H1 (cell line): ENCODE results near the gene CDCP1. TPM values are rescaled to one million over a fixed set of nuclear protein-coding genes. Genes with fewer than 3 reads are reported as not detected.

Experiments used
- CTCF ChIA-PET: fragments of 300-600 bp; sonication (Branson Sonifier 250); formaldehyde crosslinking; loops from one replicate; lab custom pipeline; 2021; ENCODE audit not compliant: partially characterized antibody; lab: Charles Lee
- POLR2A ChIA-PET: fragments of 300-600 bp; sonication (Branson Sonifier 250); formaldehyde crosslinking; loops from one replicate; lab custom pipeline; 2021; ENCODE audit warnings: inconsistent platforms; ENCODE audit not compliant: partially characterized antibody; lab: Charles Lee
- DNase-seq, 2 experiments: peaks; one replicate each; pipeline versions ENCODE4 v3.0.0 to v3.0.0-alpha.2; 2010 to 2022; ENCODE audit warnings: low spot score in 2 of 2, low read depth in 1 of 2, mixed read lengths in 1 of 2
- FAIRE-seq: peaks from 2 replicates; lab custom pipeline; 2011; peaks lifted over from hg19 to GRCh38; lab: Jason Lieb, UNC
- H2AFZ ChIP-seq: 2 replicates; pipeline ENCODE4 v1.8.1; 2012; ENCODE audit warnings: low read length, inconsistent platforms
- H2AK5ac ChIP-seq: 2 replicates; pipeline ENCODE4 v1.6.1; 2013; ENCODE audit warnings: low read depth, low read length
- H2BK120ac ChIP-seq: replicated peaks from 2 replicates; pipeline ENCODE3; 2013; ENCODE audit warnings: low read depth, low read length, inconsistent platforms
- H2BK12ac ChIP-seq: 2 replicates; pipeline ENCODE4 v1.6.1; 2013; ENCODE audit warnings: low read depth, low read length
- H2BK15ac ChIP-seq: 2 replicates; pipeline ENCODE4 v1.6.1; 2013; ENCODE audit warnings: low read length
- H2BK20ac ChIP-seq: 2 replicates; pipeline ENCODE4 v1.6.1; 2013; ENCODE audit warnings: low read length
- H2BK5ac ChIP-seq: 2 replicates; pipeline ENCODE4 v1.6.1; 2013; ENCODE audit warnings: low read depth, low read length
- H3K14ac ChIP-seq: 2 replicates; pipeline ENCODE4 v1.6.1; 2013; ENCODE audit warnings: inconsistent platforms; ENCODE audit not compliant: insufficient read length
- H3K18ac ChIP-seq: 2 replicates; pipeline ENCODE4 v1.6.1; 2013; ENCODE audit warnings: low read length; ENCODE audit errors: extremely low read depth
- H3K23ac ChIP-seq: 2 replicates; pipeline ENCODE4 v1.6.1; 2013; ENCODE audit warnings: inconsistent platforms; ENCODE audit not compliant: insufficient read length
- H3K23me2 ChIP-seq: 2 replicates; pipeline ENCODE4 v1.6.1; 2013; ENCODE audit warnings: low read depth, low read length
- H3K27ac ChIP-seq: 2 replicates; pipeline ENCODE4 v1.6.1; 2011; ENCODE audit warnings: low read depth, low read length, inconsistent platforms
- H3K27me3 ChIP-seq, 4 experiments: replicated peaks in 1 of 4; 1 replicate in 1 of 4; 2 replicates in 3 of 4; pipeline versions ENCODE4 v1.6.1 to v1.8.1; 2011 to 2013; ENCODE audit warnings: low read length in 3 of 4, mild to moderate bottlenecking in 3 of 4, inconsistent platforms in 2 of 4, mixed read lengths in 2 of 4, moderate library complexity in 1 of 4; ENCODE audit not compliant: control insufficient read depth in 3 of 4, insufficient read depth in 3 of 4; ENCODE audit errors: extremely low read depth in 1 of 4
- H3K36me3 ChIP-seq, 4 experiments: 2 replicates each; pipeline versions ENCODE4 v1.6.1 to v1.8.1; 2011 to 2013; ENCODE audit warnings: mild to moderate bottlenecking in 4 of 4, low read length in 3 of 4, moderate library complexity in 2 of 4, control low read depth in 1 of 4, inconsistent platforms in 1 of 4; ENCODE audit not compliant: insufficient read depth in 4 of 4, control insufficient read depth in 2 of 4
- H3K4ac ChIP-seq: replicated peaks from 2 replicates; pipeline ENCODE3; 2013; ENCODE audit warnings: low read length, low read depth, mixed read lengths, inconsistent platforms; ENCODE audit not compliant: insufficient read length
- H3K4me1 ChIP-seq, 4 experiments: replicated peaks in 1 of 4; 1 replicate in 1 of 4; 2 replicates in 3 of 4; pipeline versions ENCODE4 v1.6.1 to v1.8.1; 2011 to 2013; ENCODE audit warnings: low read length in 3 of 4, inconsistent platforms in 2 of 4, mixed read lengths in 1 of 4; ENCODE audit not compliant: insufficient read depth in 4 of 4, control insufficient read depth in 3 of 4
- H3K4me2 ChIP-seq, 2 experiments: 2 replicates each; pipeline versions ENCODE4 v1.6.1 to v1.8.1; 2011 to 2013; ENCODE audit warnings: low read depth in 2 of 2, low read length in 2 of 2, control low read depth in 1 of 2, inconsistent platforms in 1 of 2, mild to moderate bottlenecking in 1 of 2; ENCODE audit not compliant: insufficient read depth in 1 of 2
- H3K4me3 ChIP-seq, 4 experiments: fragments of 200-600, 300-600 bp in 1 of 4; sonication (generic), shearing (Covaris generic), sonication (Bioruptor Twin) in 1 of 4; 2 replicates each; pipeline versions ENCODE4 v1.5.1 to v1.8.1; 2011 to 2016; ENCODE audit warnings: low read length in 4 of 4, low read depth in 3 of 4, control low read depth in 2 of 4, inconsistent platforms in 2 of 4, mild to moderate bottlenecking in 2 of 4, mixed read lengths in 1 of 4, moderate library complexity in 1 of 4; ENCODE audit not compliant: insufficient read depth in 2 of 4; ENCODE audit errors: extremely low read depth in 1 of 4
- H3K56ac ChIP-seq: replicated peaks from 2 replicates; pipeline ENCODE3; 2013; ENCODE audit warnings: low read depth, mild to moderate bottlenecking, mixed read lengths, low read length, inconsistent platforms; ENCODE audit not compliant: insufficient read length
- H3K79me1 ChIP-seq: 2 replicates; pipeline ENCODE4 v1.6.1; 2013; ENCODE audit warnings: low read depth, low read length, control low read depth
- H3K79me2 ChIP-seq, 2 experiments: 2 replicates each; pipeline versions ENCODE4 v1.6.1 to v1.8.1; 2012 to 2013; ENCODE audit warnings: low read length in 2 of 2, mild to moderate bottlenecking in 2 of 2, inconsistent platforms in 1 of 2; ENCODE audit not compliant: insufficient read depth in 2 of 2, control insufficient read depth in 1 of 2
- H3K9ac ChIP-seq, 4 experiments: replicated peaks in 1 of 4; 1 replicate in 1 of 4; 2 replicates in 3 of 4; pipeline versions ENCODE4 v1.6.1 to v1.8.1; 2011 to 2013; ENCODE audit warnings: low read depth in 3 of 4, low read length in 3 of 4, control low read depth in 2 of 4, mild to moderate bottlenecking in 2 of 4, moderate library complexity in 2 of 4, inconsistent platforms in 1 of 4; ENCODE audit errors: extremely low read depth in 1 of 4
- H3K9me3 ChIP-seq, 2 experiments: 2 replicates each; pipeline versions ENCODE4 v1.6.1 to v1.8.1; 2012 to 2013; ENCODE audit warnings: mild to moderate bottlenecking in 2 of 2, moderate library complexity in 2 of 2, control low read depth in 1 of 2, inconsistent platforms in 1 of 2, low read depth in 1 of 2, low read length in 1 of 2, mixed read lengths in 1 of 2; ENCODE audit not compliant: insufficient read depth in 2 of 2
- H4K20me1 ChIP-seq, 2 experiments: replicated peaks in 1 of 2; 2 replicates each; pipeline versions ENCODE3 to v1.8.1; 2011 to 2013; ENCODE audit warnings: inconsistent platforms in 2 of 2, low read length in 2 of 2, mild to moderate bottlenecking in 1 of 2; ENCODE audit not compliant: insufficient read depth in 2 of 2, control insufficient read depth in 1 of 2
- H4K5ac ChIP-seq: 2 replicates; pipeline ENCODE4 v1.6.1; 2013; ENCODE audit warnings: low read length, low read depth, mixed read lengths, inconsistent platforms; ENCODE audit not compliant: insufficient read length
- H4K8ac ChIP-seq: 2 replicates; pipeline ENCODE4 v1.8.0; 2013; ENCODE audit warnings: mild to moderate bottlenecking, moderate library complexity, low read length, inconsistent platforms; ENCODE audit not compliant: insufficient read depth; ENCODE audit errors: extremely low read depth
- H4K91ac ChIP-seq: replicated peaks from 2 replicates; pipeline ENCODE3; 2013; ENCODE audit warnings: low read length, mixed read lengths, inconsistent platforms; ENCODE audit not compliant: insufficient read length
- ASH2L ChIP-seq: fragments of 200-600, 300-600 bp; sonication (generic); IDR thresholded peaks from one replicate; pipeline ENCODE4 v1.7.1; 2017; ENCODE audit warnings: low read length
- BACH1 ChIP-seq: IDR thresholded peaks from 2 replicates; pipeline ENCODE4 v1.6.1; 2012; ENCODE audit warnings: low read length, improper control_type of control experiment
- CHD2 ChIP-seq: IDR thresholded peaks from 2 replicates; pipeline ENCODE4 v1.6.1; 2012; ENCODE audit warnings: low read length, improper control_type of control experiment
- HDAC2 ChIP-seq, 2 experiments: fragments of 300-600 bp in 1 of 2; sonication (generic) in 1 of 2; IDR thresholded peaks; 2 replicates each; pipeline ENCODE4 v1.6.1; 2011 to 2012; ENCODE audit warnings: low read depth in 2 of 2, low read length in 2 of 2, mild to moderate bottlenecking in 2 of 2, moderate library complexity in 2 of 2, borderline replicate concordance in 1 of 2, inconsistent platforms in 1 of 2
- HDAC6 ChIP-seq: IDR thresholded peaks from one replicate; pipeline ENCODE4 v1.7.1; 2012; ENCODE audit warnings: low read depth, mild to moderate bottlenecking, inconsistent platforms, low read length, moderate library complexity
- KDM1A ChIP-seq: fragments of 200-600, 300-600 bp; sonication (generic); IDR thresholded peaks from 2 replicates; pipeline ENCODE4 v1.7.1; 2016; ENCODE audit warnings: mild to moderate bottlenecking, low read length, borderline replicate concordance
- SIN3A ChIP-seq, 2 experiments: IDR thresholded peaks in 1 of 2; conservative IDR thresholded peaks in 1 of 2; 2 replicates each; pipeline ENCODE4 v1.6.1; 2011 to 2012; ENCODE audit warnings: low read length in 2 of 2, improper control_type of control experiment in 1 of 2, low read depth in 1 of 2, mild to moderate bottlenecking in 1 of 2
- SIX5 ChIP-seq: IDR thresholded peaks from 2 replicates; pipeline ENCODE4 v1.6.1; 2011; ENCODE audit warnings: mild to moderate bottlenecking, low read depth, low read length
- SP2 ChIP-seq: IDR thresholded peaks from 2 replicates; pipeline ENCODE4 v1.6.1; 2012; ENCODE audit warnings: mild to moderate bottlenecking, low read length, inconsistent platforms
- SRF ChIP-seq: IDR thresholded peaks from 2 replicates; pipeline ENCODE4 v1.6.1; 2011; ENCODE audit warnings: mild to moderate bottlenecking, low read depth, low read length, moderate library complexity
- USF2 ChIP-seq: IDR thresholded peaks from 2 replicates; pipeline ENCODE4 v1.6.1; 2011; ENCODE audit warnings: low read length, improper control_type of control experiment
- WGBS, 2 experiments: shearing (Covaris generic) in 1 of 2; methylation state at CpG; one replicate each; pipeline versions ENCODE4 v1.1.6 to v1.1.7; 2013 to 2015; ENCODE audit warnings: low lambda C conversion rate in 2 of 2, mixed read lengths in 2 of 2, inconsistent platforms in 1 of 2, low coverage in 1 of 2, missing lambda C conversion rate in 1 of 2; ENCODE audit not compliant: insufficient replicate concordance in 2 of 2, insufficient coverage in 1 of 2, insufficient read length in 1 of 2; ENCODE audit errors: extremely low coverage in 1 of 2, missing lambda C conversion rate in 1 of 2; 5-methylcytosine and 5-hydroxymethylcytosine counted together
- polyA plus RNA-seq, 7 experiments: library from polyadenylated mRNA; depleted of rRNA in 3 of 7; stranded (reverse) in 5 of 7; unstranded in 2 of 7; fragments of >200 nt in 5 of 7; fragments of 200-250 nt in 2 of 7; gene quantifications; 1 replicate in 5 of 7; 2 replicates in 1 of 7; 4 replicates in 1 of 7; pipeline versions ENCODE4 v1.2.1 to v1.2.3, GENCODE V29; 2011 to 2013; ENCODE audit warnings: missing spikeins in 2 of 7, mixed read lengths in 2 of 7
- total RNA-seq: library from RNA; stranded (reverse); fragmentation: NEBNext Ultra II Directional; extraction: Animal tissue kit (Norgen Biotek cat#: 25700); gene quantifications from 2 replicates; pipeline ENCODE4 v1.2.1, GENCODE V29; 2021

Gene CDCP1
- total and polyA plus RNA-seq, 2 of the 8 experiments (the other 6 are each of a cell fraction or from before 2014, with no cell fraction given): 10.0 to 23.3 TPM

- Histone ChIP-seq H2BK120ac (no peak overlapping the region), H3K27ac (no peak overlapping the region), H3K79me2 (no peaks in the 10 kb centered on the region), H2BK5ac (no peak overlapping the region), H4K8ac (no peak overlapping the region), H3K27me3 (no peaks in the 10 kb centered on the region), H3K23ac (no peak overlapping the region), H2BK12ac (no peak overlapping the region), H3K18ac (no peak overlapping the region), H4K5ac (no peak overlapping the region), H3K9me3 (peaks cover 0 to 3% of the 10 kb centered on the region in 2 experiments; a peak in 1 of 4 replicates), H2AK5ac (no peak overlapping the region), H3K79me1 (no peaks in the 10 kb centered on the region), H3K4me2 (no peak overlapping the region), H3K4me1 (no peaks in the 10 kb centered on the region), H2BK20ac (no peak overlapping the region), H3K4ac (no peak overlapping the region), H3K14ac (no peak overlapping the region), H3K9ac (no peak overlapping the region), H3K23me2 (no peaks in the 10 kb centered on the region), H3K36me3 (peaks cover 10 to 43% (median 29%) of the 10 kb centered on the region in 4 experiments), H4K91ac (no peak overlapping the region), H4K20me1 (no peaks in the 10 kb centered on the region), H2BK15ac (no peak overlapping the region), H2AFZ (no peak overlapping the region), H3K56ac (no peak overlapping the region), H3K4me3 (no peak overlapping the region)
- 87% methylated on average over 8 of the region's 8 CpGs; no CpG with 5 or more reads in 1 of the 2 experiments for whole genome bisulfite sequencing, 2 experiments
- CTCF ChIA-PET: interaction anchor here (0.6 to 1.8 kb wide), 4 partner anchors 9 to 280 kb away, joined by 3 to 7 read pairs (median 5); no protein-coding TSS in a partner anchor
- DNase-seq (no peak), FAIRE-seq (no peak)
- POLR2A ChIA-PET: interaction anchor here (1.4 kb wide), 1 partner anchor 22 kb away, joined by 3 read pairs; no protein-coding TSS in a partner anchor
- TF ChIP-seq CHD2 (no peak), ASH2L (no peak), SRF (no peak), SP2 (no peak), HDAC6 (no peak), HDAC2 (IDR thresholded peaks at IDR 0.05; ENCODE audit: borderline replicate concordance in 1 of 2, low read depth in 2 of 2, low read length in 2 of 2) (no peak), USF2 (no peak), BACH1 (no peak), SIX5 (no peak), SIN3A (conservative IDR thresholded peaks at IDR 0.05 in 1 of 2, IDR thresholded peaks at IDR 0.05 in 1 of 2; ENCODE audit: low read depth in 1 of 2, low read length in 2 of 2) (no peak), KDM1A (no peak)
Measured at GRCh38 chr3:45088543-45089358, 57.4 kb downstream of the CDCP1 start.
